T-helper 1 cell (primary cell): ENCODE data around the gene KIRREL3.

Experiments
- DNase-seq, 5 donors: peaks; one replicate each; pipeline ENCODE4 v3.0.0-alpha.2; 2012 to 2020
- total RNA-seq, 4 donors: gene quantifications; one replicate each; lab custom pipeline; 2026; lab: John Stamatoyannopoulos, UW

The KIRREL3 gene
- 0 reads per million in 4 donors for total RNA-seq

DNA sequence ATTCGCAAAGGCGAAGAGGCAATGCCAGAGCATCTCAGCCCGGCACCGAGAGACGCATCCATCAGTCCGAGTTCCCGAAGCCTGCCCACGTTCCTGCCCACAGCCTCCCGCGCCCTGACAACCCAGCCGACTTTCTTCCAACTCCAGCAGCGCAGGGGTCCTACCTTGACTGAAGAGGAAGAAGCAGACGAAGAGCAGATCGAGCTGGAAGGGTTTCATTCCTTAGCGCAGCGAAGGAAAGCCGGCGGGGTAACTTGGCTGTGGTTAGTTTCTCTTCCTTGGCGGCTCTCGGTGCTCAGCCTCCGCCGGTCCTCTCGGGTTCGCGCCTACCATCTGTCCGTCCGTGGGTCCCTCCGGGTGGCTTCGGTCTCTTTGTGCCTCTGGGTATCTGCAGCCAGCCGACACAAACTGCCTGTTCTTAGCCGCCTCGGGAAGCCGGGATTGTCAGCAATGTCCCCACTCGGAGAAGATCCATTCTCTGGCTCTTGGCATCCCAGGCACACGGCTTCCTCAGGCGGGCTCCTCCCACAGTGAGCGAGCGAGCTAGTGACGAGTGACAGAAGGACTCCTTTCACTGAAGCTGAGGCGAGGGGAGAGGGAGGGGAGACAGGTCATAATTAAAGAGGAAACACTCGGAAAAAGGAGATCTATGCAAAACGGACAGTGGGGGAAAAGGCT, at the start of gene KIRREL3:
TSS of gene KIRREL3 (minus strand) at position 480 of the 678 bp plus-strand sequence.
- DNase-seq = no peak

DNA sequence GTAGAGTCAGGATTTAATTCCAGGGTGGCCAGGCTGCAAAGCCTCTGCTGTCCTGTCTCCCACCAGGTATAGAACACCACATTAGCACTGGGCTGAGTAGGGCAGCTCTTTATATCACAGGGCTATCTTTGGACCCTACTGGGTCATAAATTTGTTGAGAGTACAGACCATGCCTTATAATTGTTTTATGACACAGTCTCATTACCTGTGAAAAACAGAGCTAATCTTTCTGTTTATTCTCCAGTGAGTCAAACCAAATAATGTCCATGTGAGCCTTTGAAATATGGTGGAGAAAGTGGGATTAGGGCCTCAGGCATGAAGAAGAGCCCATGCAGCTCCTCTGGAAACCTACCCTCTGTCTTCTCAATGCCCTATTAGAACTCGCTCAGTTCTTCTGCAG, 49.6 kb upstream of the KIRREL3 start:
- no peak for DNase-seq

DNA sequence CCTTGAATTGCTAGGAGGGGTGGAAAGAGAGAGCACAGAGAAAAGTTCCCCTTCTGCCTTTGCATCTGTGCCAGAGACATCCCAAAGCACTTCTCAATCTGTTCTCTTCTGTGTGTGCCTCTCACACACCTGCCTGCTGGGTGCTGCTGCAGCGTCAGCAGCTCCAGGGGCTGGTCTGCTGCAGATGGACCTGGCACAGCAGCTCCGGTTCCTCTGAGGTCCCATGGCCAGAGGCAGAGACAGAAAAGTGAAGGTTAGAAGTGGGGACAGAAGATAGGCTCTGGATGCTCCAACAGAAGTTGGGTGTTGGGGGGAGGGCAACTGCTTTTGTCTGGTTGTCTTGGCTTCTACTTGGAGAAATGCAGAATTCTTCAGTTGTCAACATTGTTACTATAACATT, 48.9 kb upstream of the KIRREL3 start:
- no peak for DNase-seq

DNA sequence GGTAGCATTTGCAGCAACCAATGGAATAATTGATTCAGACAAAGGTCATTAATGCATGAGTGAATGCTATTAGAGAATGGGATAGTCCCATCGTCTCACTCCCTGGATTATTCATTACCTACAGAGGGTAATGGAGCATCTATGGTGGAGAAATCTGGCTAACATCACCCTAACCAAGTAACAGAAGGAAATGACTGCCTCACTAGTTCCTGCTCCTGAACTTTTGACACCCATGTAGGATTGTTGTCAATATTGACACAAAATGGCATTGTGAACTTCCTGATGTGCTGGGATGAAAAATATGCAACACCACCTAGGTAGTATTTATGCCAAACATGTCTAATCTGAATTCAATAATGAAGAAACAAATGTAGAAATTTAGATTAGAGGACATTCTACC, 44.0 kb upstream of the KIRREL3 start:
- no peak for DNase-seq

DNA sequence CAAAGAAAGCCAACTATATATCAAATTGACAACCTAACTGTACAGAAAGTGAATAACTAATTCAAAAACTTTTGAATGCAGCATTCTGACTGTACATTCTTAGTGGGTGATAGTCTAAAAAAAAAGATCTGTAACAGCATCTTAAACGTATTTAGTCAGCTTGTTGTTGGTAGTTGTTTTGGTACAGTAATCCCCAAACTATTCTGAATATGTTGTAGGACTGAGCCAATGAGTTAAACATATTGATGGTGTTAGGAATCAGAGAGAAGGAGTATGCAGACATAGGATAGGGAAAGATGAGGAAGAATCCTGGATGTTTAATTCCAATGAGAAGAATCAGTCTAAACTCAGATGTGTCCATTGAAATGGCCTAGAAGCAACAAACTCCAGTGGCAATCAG, 41.9 kb upstream of the KIRREL3 start:
- DNase-seq = no peak

DNA sequence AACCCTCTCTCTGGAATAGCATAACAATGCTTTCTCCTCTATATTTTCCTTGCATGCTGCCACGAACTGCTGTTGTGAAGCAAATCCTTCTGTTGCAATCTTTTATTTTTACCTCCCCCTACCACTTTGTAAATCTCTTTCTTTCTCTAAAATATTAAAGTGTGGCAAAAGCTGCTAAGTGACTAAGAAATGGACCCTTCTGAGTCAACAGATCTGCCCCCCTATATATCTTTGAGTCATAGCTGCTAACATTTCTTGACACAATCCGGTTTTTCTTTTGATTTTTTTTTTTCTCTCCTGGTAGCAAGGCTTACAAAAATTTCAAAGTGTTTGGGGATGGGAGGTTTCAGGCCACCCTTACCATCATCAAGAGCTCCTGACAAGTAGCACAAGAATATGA, 39.0 kb upstream of the KIRREL3 start:
- DNase-seq = no peak

DNA sequence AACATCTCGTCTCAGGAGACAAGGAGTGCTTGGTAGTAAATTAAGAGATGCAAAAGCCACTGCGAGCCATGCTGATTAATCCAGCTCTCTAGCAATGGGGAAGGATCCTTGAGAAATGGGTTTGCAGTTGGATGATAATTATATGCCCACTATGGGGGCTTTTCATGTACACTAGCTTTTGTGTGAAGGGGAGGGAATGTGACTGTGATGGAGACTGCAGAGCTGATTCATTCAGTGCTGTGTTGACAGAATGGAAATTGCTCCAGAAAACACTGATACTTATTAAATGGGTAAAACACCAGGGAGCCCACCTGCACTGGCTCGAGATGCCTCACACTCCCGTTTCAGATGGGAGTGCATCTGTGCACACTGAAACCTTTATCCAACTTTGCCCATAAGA, 37.0 kb upstream of the KIRREL3 start:
- no peak for DNase-seq

DNA sequence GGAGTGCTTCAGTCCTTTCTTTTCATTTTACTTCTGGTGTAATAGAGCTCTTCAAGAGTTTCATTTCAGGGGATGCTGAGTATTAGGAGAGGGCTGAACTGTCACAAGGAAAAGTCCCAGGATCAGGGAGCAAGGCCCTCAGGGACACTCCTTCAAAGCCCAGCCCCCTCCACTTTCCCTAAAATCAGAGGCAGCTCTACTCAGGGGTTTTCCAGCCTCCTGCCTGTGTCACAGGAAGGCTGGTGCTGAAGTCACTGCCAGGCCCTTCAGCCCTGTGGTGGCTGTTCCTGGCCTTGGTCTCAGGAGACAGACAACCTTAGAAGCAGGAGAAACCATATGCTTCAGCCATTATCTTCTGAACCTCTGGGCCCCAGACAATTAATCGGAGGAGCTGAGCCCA, 36.4 kb upstream of the KIRREL3 start:
- no peak for DNase-seq

DNA sequence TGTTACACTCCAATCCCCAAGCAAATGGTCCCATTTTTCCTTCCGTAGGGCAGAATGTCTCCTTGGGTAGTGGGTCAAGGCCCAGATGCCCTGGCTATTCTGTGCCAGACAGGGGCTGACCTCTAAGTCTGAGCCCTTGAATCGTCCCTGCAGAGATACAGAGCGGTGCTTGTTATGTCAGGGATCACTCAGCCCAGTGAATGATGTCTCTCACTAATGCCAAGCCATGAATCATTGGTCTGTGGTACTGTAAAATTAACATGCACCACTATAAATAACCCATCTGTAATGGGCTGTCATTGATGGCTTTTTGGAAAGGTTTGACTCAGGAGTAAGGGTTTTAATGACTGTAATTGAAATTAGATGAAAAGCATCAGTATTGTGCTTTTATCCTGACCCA, 35.3 kb upstream of the KIRREL3 start:
- DNase-seq = no peak

DNA sequence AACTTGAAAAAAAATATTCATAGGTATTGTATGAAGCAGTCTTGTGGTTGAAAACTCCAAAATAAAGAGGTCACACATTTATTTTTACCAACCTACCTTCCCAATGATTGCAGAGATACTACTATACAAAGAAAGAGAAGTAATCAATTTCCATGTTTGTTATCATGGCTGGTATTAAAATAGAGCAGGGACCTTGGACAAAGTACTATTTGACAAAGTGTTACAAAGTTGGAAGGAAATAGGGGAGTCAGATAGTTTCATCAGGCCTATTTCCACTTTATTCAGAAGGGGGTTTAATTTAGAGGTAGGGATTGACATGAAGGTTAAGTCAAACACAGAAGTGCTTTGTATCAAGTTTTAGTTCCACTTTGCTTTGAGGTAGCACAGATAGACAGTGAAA, 34.4 kb upstream of the KIRREL3 start:
- DNase-seq = no peak

DNA sequence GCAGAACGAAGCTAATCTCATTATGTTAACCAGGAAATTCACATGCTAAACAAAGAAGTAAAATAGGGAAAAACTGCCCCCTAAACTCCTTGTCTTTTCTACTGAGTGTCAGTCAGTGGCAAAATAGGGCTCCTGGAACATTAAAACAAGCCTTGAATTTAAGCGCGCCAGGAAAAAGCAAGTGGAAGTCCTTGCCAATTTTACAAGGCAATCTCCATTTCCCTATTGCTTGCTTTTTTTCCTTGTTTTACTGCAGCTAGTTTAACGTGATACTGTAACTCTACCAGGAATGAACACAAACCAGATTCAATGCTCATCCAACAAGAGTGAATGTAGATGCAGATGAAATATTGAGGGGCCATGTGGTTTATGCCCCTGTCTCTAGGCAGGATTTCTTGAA, 28.1 kb upstream of the KIRREL3 start:
- no peak for DNase-seq

DNA sequence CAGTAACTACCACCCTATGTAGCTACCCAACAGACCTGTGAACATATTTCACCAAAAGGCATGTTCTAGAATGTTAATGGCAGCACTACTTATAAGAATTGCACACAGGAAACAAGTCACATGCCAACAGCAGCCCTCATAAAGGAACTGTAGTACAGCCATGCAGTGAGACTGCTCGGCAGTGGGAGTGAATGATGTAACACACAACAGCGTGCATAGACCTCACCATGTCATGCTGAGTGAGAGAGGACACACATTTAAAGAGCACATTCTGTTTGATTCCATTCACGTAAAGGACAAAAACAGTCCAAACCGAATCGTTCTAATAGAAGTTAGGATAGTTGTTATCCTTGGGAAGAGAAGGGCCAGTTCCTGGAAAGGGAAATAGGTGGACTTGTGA, 27.2 kb upstream of the KIRREL3 start:
- no peak for DNase-seq

DNA sequence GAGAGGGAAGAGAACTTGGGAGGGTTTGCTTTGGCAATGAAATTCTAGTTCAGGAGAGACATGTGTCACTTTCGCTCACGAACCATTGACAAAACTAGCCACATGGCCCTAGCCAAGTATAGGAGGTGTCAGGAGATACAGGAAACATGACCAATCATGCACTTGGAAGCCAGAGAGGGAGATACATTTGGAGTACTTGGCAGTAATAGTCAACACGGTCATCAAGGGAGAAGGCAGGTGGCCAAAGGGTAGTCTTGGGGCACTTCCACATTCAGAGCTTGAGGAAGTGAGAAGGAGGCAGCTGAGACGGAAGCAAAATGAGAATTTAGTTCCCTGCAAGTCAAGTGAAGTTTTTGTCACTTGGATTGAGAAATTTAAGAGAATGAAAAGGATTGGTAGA, 26.4 kb upstream of the KIRREL3 start:
- no peak for DNase-seq

DNA sequence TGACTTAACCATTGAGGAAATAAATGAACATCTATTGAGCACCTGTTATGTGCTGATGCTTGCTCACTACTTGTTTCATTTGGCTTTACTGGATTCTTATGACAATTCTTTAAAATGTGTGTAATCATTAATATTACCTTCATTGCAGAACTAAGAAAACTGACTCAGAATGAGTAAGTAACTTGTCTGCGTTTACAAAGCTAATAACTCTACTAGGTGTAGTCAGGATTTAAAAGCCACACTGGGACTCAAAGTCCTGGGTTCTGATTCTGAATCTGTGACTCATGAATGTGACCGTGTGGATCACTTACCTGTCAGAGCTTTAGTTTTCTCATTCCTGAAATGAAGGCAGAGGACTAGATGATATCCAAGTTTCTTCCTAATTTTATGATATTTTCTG, 23.4 kb upstream of the KIRREL3 start:
- DNase-seq = no peak

DNA sequence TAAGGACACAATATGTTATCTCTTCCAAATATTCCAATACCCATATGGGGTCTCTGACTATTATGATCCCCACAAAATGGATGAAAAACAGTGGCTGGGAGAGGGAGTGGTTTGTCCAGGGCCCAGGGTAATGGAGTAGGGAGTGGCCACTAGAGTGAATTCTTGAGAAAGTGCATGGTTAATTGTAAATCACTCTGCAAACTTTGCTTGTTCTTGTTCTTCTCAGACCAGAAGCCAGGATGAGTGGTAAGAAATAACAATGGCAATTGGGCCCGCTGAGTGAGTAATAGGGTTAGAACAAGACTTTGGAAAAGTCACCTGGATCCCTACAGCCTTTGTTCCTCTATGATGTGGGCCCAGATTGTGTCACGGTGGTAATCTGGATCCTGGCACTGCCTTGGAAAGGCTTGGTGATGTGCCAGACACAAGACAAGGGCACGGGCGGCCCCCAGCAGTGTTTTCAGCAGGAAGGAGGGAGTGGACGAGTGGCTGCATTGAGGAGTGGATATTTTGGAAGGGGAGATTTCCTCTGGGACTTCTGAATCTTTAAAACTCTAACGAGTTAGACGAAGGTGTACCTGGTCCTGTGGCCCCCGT, 18.2 kb upstream of the KIRREL3 start:
- DNase-seq = no peak

DNA sequence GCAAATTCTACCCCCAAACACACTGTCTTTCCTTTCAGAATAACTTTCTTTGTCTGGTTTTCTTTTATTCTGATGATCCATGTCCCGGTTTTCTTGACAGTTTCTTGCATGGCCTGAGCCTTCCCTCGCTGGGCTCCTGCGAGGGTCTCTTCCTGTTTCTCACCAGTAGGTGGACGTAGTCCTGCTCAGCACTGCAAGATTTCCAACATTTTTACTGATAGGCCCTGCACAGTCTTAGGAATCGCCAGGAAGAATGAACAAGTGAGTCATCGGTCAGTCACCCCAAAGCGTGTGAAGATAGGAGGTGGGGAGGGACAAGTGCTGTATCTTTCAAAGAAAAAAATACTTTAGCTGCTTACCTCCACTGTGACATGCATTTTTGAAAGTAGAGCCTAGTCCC, 16.9 kb upstream of the KIRREL3 start:
- DNase-seq = no peak

DNA sequence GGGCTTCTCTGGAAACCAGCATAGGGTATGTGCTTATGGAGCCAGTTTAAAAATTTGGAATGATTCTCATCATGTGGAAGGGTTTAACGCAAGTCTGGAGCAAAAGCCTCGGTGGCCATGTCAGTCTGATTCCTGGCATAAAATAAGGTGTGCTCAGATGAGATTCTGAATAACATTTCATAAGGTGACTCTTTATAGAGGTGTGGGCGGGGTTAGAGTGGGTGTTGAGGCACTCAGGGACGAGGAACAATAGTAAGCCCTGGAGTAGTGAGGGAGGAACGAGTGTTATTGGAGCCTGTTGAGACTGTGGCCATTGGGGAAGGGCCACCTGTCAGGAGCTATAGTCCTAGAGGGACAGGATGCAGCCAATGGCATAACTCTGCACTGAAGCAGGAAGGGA, 13.0 kb upstream of the KIRREL3 start:
- no peak for DNase-seq

DNA sequence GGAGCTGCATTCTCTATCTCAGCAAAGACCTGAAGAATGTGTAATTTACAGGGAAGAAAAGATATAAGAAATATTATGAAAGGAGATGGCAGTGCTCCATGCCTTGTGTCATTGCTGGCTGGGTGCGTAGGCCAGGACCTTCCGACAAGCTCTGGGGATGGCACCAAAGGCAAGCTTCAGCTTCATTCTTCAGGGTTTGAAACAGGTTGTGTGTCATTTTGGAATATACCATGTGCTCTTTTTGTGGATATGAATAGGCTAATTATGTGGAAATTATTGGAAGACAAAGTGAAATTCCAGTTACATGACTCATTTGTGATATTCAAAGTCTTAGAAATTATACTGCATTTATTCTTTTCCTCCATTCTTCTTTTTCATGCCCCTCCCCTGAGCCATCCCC, 5.7 kb upstream of the KIRREL3 start:
- DNase-seq = no peak

DNA sequence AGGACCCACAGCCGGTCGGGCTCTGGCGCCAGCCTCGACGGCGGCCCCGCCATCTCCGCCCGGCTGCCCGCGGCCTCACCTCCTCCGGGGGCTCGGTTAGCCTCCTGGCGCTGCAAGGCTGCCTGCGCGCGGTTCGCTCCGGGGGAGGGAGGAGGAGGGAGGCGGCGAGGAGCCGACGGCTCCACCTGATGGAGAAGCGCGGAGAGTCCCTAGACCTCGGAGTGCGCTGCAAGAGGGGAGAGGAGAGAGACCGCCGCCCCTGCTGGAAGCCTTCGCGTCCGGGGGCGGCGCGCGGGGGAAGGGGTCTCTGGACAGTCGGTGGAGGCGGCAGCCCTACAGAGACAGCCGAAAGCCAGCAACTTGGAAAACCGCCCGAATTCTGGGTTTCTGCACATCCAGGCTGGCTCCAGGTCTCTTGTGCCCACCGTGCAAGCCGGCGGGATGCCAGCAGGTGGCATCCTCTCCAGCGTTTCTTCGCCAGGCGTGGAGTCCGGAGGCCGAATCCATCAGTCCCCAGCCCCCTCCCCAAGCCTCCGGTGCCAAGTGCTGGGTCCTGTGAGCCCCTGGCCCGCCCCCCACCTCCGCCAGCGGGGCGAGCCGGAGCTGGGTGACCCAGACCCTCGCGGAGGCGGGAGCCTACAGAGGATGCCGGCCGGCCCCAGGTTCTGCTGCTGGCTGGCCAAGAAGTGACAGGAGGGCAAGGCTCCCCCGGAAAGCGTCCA, 2.9 kb upstream of the KIRREL3 start:
- no peak for DNase-seq

DNA sequence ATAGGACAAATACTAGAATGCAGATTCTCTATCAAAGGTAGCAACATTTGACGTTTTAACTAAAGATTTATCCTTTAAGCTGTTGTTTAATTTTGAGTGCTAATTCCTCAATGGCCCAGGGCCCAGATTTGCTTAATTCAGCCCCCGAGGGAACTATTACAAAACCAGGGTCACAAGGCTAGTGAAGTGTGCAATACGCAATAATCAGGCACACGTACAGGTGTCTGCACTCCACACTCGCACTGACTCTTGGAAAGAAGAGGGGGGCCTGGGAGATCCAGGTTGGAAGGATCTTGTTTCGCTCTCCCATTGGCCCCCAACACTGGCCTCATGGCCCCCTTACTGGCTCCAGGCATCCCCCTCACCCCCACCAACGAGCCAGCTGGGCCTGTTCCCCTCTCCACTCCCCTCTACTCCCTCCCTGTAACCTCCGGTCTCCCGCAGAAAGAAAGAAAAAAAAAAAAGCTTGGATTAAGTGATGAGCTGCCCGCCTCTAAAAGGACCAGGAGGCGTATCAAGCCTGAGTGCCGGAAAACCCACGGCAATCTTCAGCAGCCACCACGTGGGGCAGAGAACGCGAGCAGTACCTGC, 2.2 kb upstream of the KIRREL3 start:
- no peak for DNase-seq

DNA sequence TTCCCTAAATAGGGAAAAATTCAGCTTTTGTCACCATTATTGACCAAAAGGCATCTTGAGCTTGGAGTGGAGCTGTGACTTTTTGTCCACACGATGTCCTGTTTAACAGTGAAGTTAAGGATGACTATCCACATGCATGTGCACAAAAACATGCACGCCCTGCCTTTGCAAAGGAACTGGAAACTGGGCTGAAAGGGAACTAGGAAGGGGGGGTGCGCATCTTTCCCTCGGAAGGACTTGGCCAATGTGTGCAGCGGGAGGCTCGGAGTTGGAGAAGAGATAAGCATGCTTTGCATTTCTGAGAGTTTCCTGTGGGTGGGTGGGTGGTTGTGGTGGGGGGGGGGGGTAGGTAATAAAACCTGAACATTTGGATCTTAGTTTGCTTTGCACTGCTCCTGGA, 411 bp upstream of the KIRREL3 start:
- no peak for DNase-seq

DNA sequence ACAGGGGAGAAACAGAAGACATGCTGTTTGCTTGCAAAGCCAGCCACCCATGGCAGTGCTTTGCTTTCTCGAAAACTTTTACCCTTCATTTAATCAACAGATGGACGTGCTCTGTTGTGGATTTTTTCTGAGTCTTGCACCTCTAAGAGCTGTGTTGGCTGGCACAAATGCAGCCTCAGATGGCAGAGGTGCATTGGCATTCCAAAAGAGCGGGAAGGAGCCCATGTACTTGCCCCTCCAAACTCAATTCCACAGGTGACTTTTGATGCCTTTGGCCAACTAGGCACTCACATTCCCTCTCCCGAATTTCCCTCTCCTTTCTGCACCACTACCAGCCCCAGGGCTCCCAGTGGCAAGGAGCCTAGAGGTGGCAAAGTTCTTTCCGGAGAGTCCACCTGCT, 1.2 kb downstream of the KIRREL3 start:
- no peak for DNase-seq

DNA sequence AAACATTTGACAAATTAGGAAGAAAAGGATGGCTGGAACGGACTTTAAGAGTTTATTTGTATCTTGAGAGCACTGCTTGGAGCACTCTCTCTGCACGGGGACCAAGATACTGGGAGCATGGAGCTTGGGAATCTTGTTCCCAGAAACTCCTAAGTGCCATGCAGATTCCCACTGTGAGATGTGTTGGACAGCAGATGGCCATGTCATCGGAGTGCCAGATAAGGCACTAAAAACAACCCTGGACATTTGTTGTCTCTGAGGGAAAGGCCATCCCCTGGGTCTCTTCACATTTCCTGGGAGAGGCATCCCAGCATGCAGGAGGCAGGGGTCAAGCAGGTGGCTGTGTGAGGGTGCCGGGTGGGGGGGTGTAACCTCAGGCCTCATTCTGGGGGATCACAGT, 2.9 kb downstream of the KIRREL3 start:
- DNase-seq = no peak

DNA sequence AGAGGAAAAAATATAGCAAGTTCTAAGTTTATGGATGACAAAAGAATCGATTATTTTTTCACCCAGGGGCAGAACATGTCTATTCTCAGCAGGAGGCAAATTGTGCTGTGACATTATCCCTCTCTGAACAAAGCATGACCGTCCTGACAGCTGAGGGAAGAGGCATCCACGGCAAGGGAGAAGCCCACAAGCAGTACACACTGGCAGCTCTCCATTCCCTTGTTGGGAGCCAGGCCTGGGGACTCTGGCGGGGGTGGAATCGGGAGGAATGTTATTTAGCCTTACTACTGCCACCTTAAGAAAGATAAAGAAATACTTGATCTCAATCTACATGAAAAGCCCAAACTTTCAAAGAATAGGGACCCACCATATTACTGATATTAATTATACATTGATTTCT, 3.4 kb downstream of the KIRREL3 start:
- no peak for DNase-seq
